K562 (cell line): ENCODE results near the gene RTN4. TPM values are rescaled to one million over a fixed set of nuclear protein-coding genes. Genes with fewer than 3 reads are reported as not detected.

Source experiments
- ARID1B ChIP-seq: fragments of 450-650 bp; IDR thresholded peaks from 2 replicates; pipeline ENCODE4 v1.6.1; 2016; ENCODE audit warnings: antibody characterized with exemption, mild to moderate bottlenecking, inconsistent platforms
- BACH1 ChIP-seq: fragments of 200-800 bp; sonication (Bioruptor generic); IDR thresholded peaks from 2 replicates; pipeline ENCODE4 v1.6.1; 2016; ENCODE audit warnings: missing genetic modification characterization, missing compliant biosample characterization
- CEBPG ChIP-seq, 3 experiments: fragments of 200-800 bp in 1 of 3; sonication (Bioruptor generic) in 1 of 3; sonication (generic) in 1 of 3; formaldehyde crosslinking in 1 of 3; IDR thresholded peaks in 2 of 3; conservative IDR thresholded peaks in 1 of 3; 2 replicates each; pipeline versions ENCODE4 v1.6.1 to v1.8.0; 2016 to 2022; ENCODE audit warnings: missing compliant biosample characterization in 2 of 3, missing genetic modification characterization in 2 of 3, mild to moderate bottlenecking in 1 of 3, missing genetic modification reagents in 1 of 3
- CTCF ChIP-seq, 3 experiments: IDR thresholded peaks in 2 of 3; conservative IDR thresholded peaks in 1 of 3; 2 replicates each; pipeline ENCODE4 v1.5.1; 2011 to 2012; ENCODE audit warnings: low read length in 3 of 3, mild to moderate bottlenecking in 3 of 3, control low read depth in 2 of 3, improper control_type of control experiment in 1 of 3, inconsistent platforms in 1 of 3, low read depth in 1 of 3, mixed read lengths in 1 of 3, moderate library complexity in 1 of 3; ENCODE audit not compliant: insufficient read depth in 2 of 3
- FOSL1 ChIP-seq: fragments of 200-800 bp; sonication (Bioruptor generic); conservative IDR thresholded peaks from 2 replicates; pipeline ENCODE4 v1.6.1; 2016; ENCODE audit warnings: missing genetic modification characterization, missing compliant biosample characterization
- FOXJ2 ChIP-seq: fragments of 200-800 bp; sonication (Bioruptor generic); IDR thresholded peaks from 2 replicates; pipeline ENCODE4 v1.6.1; 2016; ENCODE audit warnings: missing genetic modification characterization, missing compliant biosample characterization
- GABPA ChIP-seq: fragments of 200-800 bp; sonication (Bioruptor generic); conservative IDR thresholded peaks from 2 replicates; pipeline ENCODE4 v1.6.1; 2016; ENCODE audit warnings: low read depth, missing genetic modification characterization, missing compliant biosample characterization
- HNRNPL ChIP-seq: fragments of 200-400 bp; formaldehyde crosslinking; IDR thresholded peaks from 2 replicates; pipeline ENCODE4 v1.6.1; 2017; ENCODE audit warnings: low read depth, mild to moderate bottlenecking, low read length
- MEF2D ChIP-seq: conservative IDR thresholded peaks from 2 replicates; pipeline ENCODE4 v1.6.1; 2016; ENCODE audit warnings: low read depth, missing genetic modification characterization, missing compliant biosample characterization
- NCOA1 ChIP-seq: fragments of 450-650 bp; IDR thresholded peaks from 2 replicates; pipeline ENCODE4 v1.6.1; 2016; ENCODE audit warnings: low read depth
- POLR2AphosphoS5 ChIP-seq: IDR thresholded peaks from 2 replicates; pipeline ENCODE4 v1.6.1; 2011; ENCODE audit warnings: mild to moderate bottlenecking, low read depth, low read length, moderate library complexity; ENCODE audit not compliant: control insufficient read depth, insufficient read depth
- RBM25 ChIP-seq: fragments of 200-400 bp; formaldehyde crosslinking; IDR thresholded peaks from 2 replicates; pipeline ENCODE4 v1.6.1; 2018; ENCODE audit warnings: low read length, low read depth, moderate library complexity; ENCODE audit not compliant: severe bottlenecking
- SNIP1 ChIP-seq: fragments of 450-650 bp; IDR thresholded peaks from 2 replicates; pipeline ENCODE4 v1.7.1; 2017; ENCODE audit warnings: low read depth, mild to moderate bottlenecking
- SP2 ChIP-seq: IDR thresholded peaks from 2 replicates; pipeline ENCODE4 v1.6.1; 2011; ENCODE audit warnings: mild to moderate bottlenecking, low read depth, low read length, moderate library complexity; ENCODE audit not compliant: poor library complexity, severe bottlenecking; ENCODE audit errors: extremely low read depth
- XRCC5 ChIP-seq: fragments of 200-400 bp; formaldehyde crosslinking; IDR thresholded peaks from 2 replicates; pipeline ENCODE4 v1.6.1; 2017; ENCODE audit warnings: low read depth, mild to moderate bottlenecking, low read length
- ZBTB12 ChIP-seq: fragments of 250-450 bp; sonication (Bioruptor Pico); IDR thresholded peaks from 2 replicates; pipeline ENCODE4 v1.4.0; 2020
- ZEB2 ChIP-seq: fragments of 450-650 bp; IDR thresholded peaks from 2 replicates; pipeline ENCODE4 v1.6.1; 2016
- ZKSCAN1 ChIP-seq: fragments of 150-350 bp; IDR thresholded peaks from 2 replicates; pipeline ENCODE4 v1.6.1; 2016; ENCODE audit warnings: low read depth, low read length
- ZNF134 ChIP-seq: fragments of 250-450 bp; sonication (Bioruptor Pico); conservative IDR thresholded peaks from 2 replicates; pipeline ENCODE4 v1.4.0; 2020
- ZNF311 ChIP-seq: fragments of 250-450 bp; sonication (Bioruptor Pico); IDR thresholded peaks from 2 replicates; pipeline ENCODE4 v1.4.0; 2020; ENCODE audit warnings: mild to moderate bottlenecking, moderate library complexity
- polyA plus RNA-seq, 8 experiments: library from polyadenylated mRNA; depleted of rRNA in 4 of 8; stranded (reverse) in 5 of 8; unstranded in 3 of 8; fragments of >200 nt; fragmentation: Nextera tagmentation in 2 of 8; fragmentation: Illumina TruSeq in 1 of 8; extraction: Ambion mirVana in 2 of 8; extraction: Trizol in 1 of 8; gene quantifications; 2 replicates each; pipeline versions ENCODE4 v1.2.1 to v1.2.3, GENCODE V29; 2011 to 2014; ENCODE audit warnings: inconsistent platforms in 1 of 8, missing spikeins in 1 of 8
- total RNA-seq, 7 experiments: library from RNA; depleted of rRNA in 6 of 7; stranded (reverse); fragments of >200 nt in 6 of 7; fragmentation: Illumina TruSeq in 2 of 7; extraction: Trizol in 2 of 7; gene quantifications; 2 replicates each; pipeline versions ENCODE4 v1.2.1 to v1.2.3, GENCODE V29; 2011 to 2021; ENCODE audit warnings: low replicate concordance in 1 of 7

Gene RTN4
- total and polyA plus RNA-seq, 9 of the 15 experiments (the other 6 are each of a cell fraction or from before 2014, with no cell fraction given), result 73.0 to 248 (median 116) TPM

GRCh38 chr2:55051026-55051866 lies 995 bp upstream of the RTN4 start (continued):
- TF ChIP-seq ZNF311 (peak; percentile 55; the same call in 1 of the 2 replicates), FOXJ2 (tag) (no peak), HNRNPL (no peak), BACH1 (tag) (peak; percentile 76; the same call in 1 of the 2 replicates), SNIP1 (no peak), CEBPG (CRISPR knock-in tag; IDR thresholded peaks at IDR 0.05) (no peak; the same call in 1 of the 2 replicates), CEBPG (tag; conservative IDR thresholded peaks at IDR 0.05 in 1 of 2, IDR thresholded peaks at IDR 0.05 in 1 of 2) (no peak; a peak in 1 of 4 replicates), XRCC5 (no peak), POLR2AphosphoS5 (no peak), NCOA1 (no peak), MEF2D (tag) (no peak; the same call in 1 of the 2 replicates), ZBTB12 (CRISPR knock-in tag) (no peak), RBM25 (no peak), GABPA (tag) (peak; percentile 51; the same call in 1 of the 2 replicates), CTCF (IDR thresholded peaks at IDR 0.05 in 2 of 3, conservative IDR thresholded peaks at IDR 0.05 in 1 of 3; ENCODE audit: insufficient read depth in 2 of 3, low read depth in 1 of 3, low read length in 3 of 3) (no peak), ZNF134 (CRISPR knock-in tag) (no peak), FOSL1 (peak; percentile 94), SP2 (no peak), ZKSCAN1 (no peak), ZEB2 (peak; percentile 82), ARID1B (peak; percentile 67)
